Measurements from ENCODE around the gene GAL3ST1. TPM values are rescaled to one million over a fixed set of nuclear protein-coding genes. Genes with fewer than 3 reads are reported as not detected.

The GAL3ST1 gene
- total and polyA plus RNA-seq, 4 donors, result 1.0 to 19.4 (median 1.5) TPM

- 97% methylated on average over 7 of the region's 7 CpGs for whole genome bisulfite sequencing
- H3K36me3 ChIP-seq (ENCODE audit: control insufficient read depth in 4 of 4, insufficient read depth in 3 of 4, low read depth in 1 of 4, low read length in 3 of 4), result peaks cover 0 to 11% (median 7%) of the 10 kb centered on the region in 4 donors
- H3K27me3 ChIP-seq (ENCODE audit: control insufficient read depth in 4 of 4, insufficient read depth in 4 of 4, low read length in 3 of 4), result no peaks in the 10 kb centered on the region
- peaks cover 0 to 2% (median under 1%) of the 10 kb centered on the region in 4 donors for H3K4me1 ChIP-seq (ENCODE audit: control insufficient read depth in 4 of 4, insufficient read depth in 4 of 4, low read length in 3 of 4)
- H3K9me3 ChIP-seq (ENCODE audit: control insufficient read depth in 4 of 4, low read length in 3 of 4), result no peaks in the 10 kb centered on the region
- H3K4me3 ChIP-seq (ENCODE audit: low read depth in 1 of 3, low read length in 3 of 3), result no peak overlapping the region
- no peak for DNase-seq (ENCODE audit: low spot score)
- TF ChIP-seq SP1 (IDR thresholded peaks at IDR 0.05), result no peak
- no peak for TF ChIP-seq RXRA (IDR thresholded peaks at IDR 0.05)
- TF ChIP-seq ZBTB33 (IDR thresholded peaks at IDR 0.05), result no peak
- TF ChIP-seq, protein P1, sequence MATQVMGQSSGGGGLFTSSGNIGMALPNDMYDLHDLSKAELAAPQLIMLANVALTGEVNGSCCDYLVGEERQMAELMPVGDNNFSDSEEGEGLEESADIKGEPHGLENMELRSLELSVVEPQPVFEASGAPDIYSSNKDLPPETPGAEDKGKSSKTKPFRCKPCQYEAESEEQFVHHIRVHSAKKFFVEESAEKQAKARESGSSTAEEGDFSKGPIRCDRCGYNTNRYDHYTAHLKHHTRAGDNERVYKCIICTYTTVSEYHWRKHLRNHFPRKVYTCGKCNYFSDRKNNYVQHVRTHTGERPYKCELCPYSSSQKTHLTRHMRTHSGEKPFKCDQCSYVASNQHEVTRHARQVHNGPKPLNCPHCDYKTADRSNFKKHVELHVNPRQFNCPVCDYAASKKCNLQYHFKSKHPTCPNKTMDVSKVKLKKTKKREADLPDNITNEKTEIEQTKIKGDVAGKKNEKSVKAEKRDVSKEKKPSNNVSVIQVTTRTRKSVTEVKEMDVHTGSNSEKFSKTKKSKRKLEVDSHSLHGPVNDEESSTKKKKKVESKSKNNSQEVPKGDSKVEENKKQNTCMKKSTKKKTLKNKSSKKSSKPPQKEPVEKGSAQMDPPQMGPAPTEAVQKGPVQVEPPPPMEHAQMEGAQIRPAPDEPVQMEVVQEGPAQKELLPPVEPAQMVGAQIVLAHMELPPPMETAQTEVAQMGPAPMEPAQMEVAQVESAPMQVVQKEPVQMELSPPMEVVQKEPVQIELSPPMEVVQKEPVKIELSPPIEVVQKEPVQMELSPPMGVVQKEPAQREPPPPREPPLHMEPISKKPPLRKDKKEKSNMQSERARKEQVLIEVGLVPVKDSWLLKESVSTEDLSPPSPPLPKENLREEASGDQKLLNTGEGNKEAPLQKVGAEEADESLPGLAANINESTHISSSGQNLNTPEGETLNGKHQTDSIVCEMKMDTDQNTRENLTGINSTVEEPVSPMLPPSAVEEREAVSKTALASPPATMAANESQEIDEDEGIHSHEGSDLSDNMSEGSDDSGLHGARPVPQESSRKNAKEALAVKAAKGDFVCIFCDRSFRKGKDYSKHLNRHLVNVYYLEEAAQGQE (IDR thresholded peaks at IDR 0.05), result no peak
- TF ChIP-seq NR2F2 (IDR thresholded peaks at IDR 0.05), result no peak
- no peak for TF ChIP-seq GABPA (IDR thresholded peaks at IDR 0.05 in 1 of 2, conservative IDR thresholded peaks at IDR 0.05 in 1 of 2)
- no peak for TF ChIP-seq EGR1 (IDR thresholded peaks at IDR 0.05; ENCODE audit: low read depth in 2 of 2)
- no peak for TF ChIP-seq TAF1 (conservative IDR thresholded peaks at IDR 0.05)
- TF ChIP-seq JUND (IDR thresholded peaks at IDR 0.05), result no peak
- no peak for TF ChIP-seq RAD21 (IDR thresholded peaks at IDR 0.05)
- TF ChIP-seq ATF3 (IDR thresholded peaks at IDR 0.05), result no peak
- TF ChIP-seq, protein P2, sequence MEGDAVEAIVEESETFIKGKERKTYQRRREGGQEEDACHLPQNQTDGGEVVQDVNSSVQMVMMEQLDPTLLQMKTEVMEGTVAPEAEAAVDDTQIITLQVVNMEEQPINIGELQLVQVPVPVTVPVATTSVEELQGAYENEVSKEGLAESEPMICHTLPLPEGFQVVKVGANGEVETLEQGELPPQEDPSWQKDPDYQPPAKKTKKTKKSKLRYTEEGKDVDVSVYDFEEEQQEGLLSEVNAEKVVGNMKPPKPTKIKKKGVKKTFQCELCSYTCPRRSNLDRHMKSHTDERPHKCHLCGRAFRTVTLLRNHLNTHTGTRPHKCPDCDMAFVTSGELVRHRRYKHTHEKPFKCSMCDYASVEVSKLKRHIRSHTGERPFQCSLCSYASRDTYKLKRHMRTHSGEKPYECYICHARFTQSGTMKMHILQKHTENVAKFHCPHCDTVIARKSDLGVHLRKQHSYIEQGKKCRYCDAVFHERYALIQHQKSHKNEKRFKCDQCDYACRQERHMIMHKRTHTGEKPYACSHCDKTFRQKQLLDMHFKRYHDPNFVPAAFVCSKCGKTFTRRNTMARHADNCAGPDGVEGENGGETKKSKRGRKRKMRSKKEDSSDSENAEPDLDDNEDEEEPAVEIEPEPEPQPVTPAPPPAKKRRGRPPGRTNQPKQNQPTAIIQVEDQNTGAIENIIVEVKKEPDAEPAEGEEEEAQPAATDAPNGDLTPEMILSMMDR (IDR thresholded peaks at IDR 0.05; ENCODE audit: low read depth, low read length, missing input control), result no peak
- no peak for TF ChIP-seq YY1 (IDR thresholded peaks at IDR 0.05)
- TF ChIP-seq HNF4A (conservative IDR thresholded peaks at IDR 0.05), result no peak
- TF ChIP-seq FOXA2 (IDR thresholded peaks at IDR 0.05), result no peak
- H3K27ac ChIP-seq (ENCODE audit: low read depth in 1 of 2, low read length in 2 of 2), result no peak overlapping the region
- H3K9ac ChIP-seq (ENCODE audit: low read depth in 1 of 2, low read length in 2 of 2), result no peak overlapping the region
These were observed 39.8 kb upstream of the GAL3ST1 start for GRCh38 chr22:30614268-30614667.

DNA sequence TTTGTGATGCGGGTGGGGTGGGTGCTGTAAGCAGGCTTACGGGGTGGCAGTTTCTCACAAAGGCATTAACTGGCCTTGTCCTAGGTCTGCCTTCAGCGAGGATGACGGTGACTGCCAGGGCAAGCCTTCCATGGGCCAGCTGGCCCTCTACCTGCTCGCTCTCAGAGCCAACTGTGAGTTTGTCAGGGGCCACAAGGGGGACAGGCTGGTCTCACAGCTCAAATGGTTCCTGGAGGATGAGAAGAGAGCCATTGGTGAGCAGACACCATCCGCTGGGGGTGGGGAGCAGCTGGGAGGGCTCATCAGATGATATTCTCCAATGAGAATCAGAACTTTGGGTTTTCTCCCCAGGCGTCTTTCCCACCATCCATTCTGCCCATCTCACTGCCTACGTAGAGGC, 38.3 kb upstream of the GAL3ST1 start:
- Histone ChIP-seq H3K9me3 (ENCODE audit: control insufficient read depth in 4 of 4, low read length in 3 of 4) (no peaks in the 10 kb centered on the region), H3K9ac (ENCODE audit: low read depth in 1 of 2, low read length in 2 of 2) (no peak overlapping the region), H3K27me3 (ENCODE audit: control insufficient read depth in 4 of 4, insufficient read depth in 4 of 4, low read length in 3 of 4) (no peaks in the 10 kb centered on the region), H3K27ac (ENCODE audit: low read depth in 1 of 2, low read length in 2 of 2) (no peak overlapping the region), H3K4me3 (ENCODE audit: low read depth in 1 of 3, low read length in 3 of 3) (no peak overlapping the region), H3K36me3 (ENCODE audit: control insufficient read depth in 4 of 4, insufficient read depth in 3 of 4, low read depth in 1 of 4, low read length in 3 of 4) (peaks cover 0 to 10% (median 4%) of the 10 kb centered on the region in 4 donors), H3K4me1 (ENCODE audit: control insufficient read depth in 4 of 4, insufficient read depth in 4 of 4, low read length in 3 of 4) (peaks cover 0 to 6% (median 3%) of the 10 kb centered on the region in 4 donors)
- DNase-seq (ENCODE audit: low spot score), result no peak
- WGBS, result 98% methylated on average over 8 of the region's 8 CpGs
- no peak for TF ChIP-seq FOXA2 (IDR thresholded peaks at IDR 0.05)
- TF ChIP-seq MAX (IDR thresholded peaks at IDR 0.05), result no peak
- TF ChIP-seq HNF4G (IDR thresholded peaks at IDR 0.05), result no peak
- TF ChIP-seq FOXA1 (IDR thresholded peaks at IDR 0.05), result no peak
- no peak for TF ChIP-seq NR2F2 (IDR thresholded peaks at IDR 0.05)
- no peak for TF ChIP-seq YY1 (IDR thresholded peaks at IDR 0.05)
- TF ChIP-seq, protein P1 (IDR thresholded peaks at IDR 0.05), result no peak
- TF ChIP-seq, protein P2 (IDR thresholded peaks at IDR 0.05; ENCODE audit: low read depth, low read length, missing input control), result no peak
- no peak for TF ChIP-seq GABPA (IDR thresholded peaks at IDR 0.05 in 1 of 2, conservative IDR thresholded peaks at IDR 0.05 in 1 of 2)
- no peak for TF ChIP-seq RAD21 (IDR thresholded peaks at IDR 0.05)
- TF ChIP-seq TAF1 (conservative IDR thresholded peaks at IDR 0.05), result no peak

Measured in liver (tissue), 9 donors.